ENCODE results near the gene PSME3IP1.

PSME3IP1 gene

DNA sequence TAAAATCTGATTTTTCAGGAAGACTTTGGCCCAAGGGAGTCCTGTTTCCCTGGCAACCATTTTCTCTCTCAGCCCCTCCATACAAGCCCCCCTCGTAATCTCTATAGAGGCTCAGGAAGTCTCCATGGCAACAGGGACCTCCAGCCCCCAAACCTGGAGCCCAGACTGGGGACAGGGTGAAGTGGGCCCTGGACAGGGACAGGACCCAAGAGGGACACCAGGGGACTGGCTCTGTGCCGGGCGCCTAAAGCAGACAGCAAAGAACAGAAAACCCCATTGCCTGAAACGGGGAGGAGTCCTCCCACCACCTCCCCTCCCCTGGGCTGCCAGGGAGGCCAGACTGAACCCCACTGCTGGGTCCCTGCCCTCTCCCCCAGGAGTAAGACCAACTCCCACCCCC is 52.8 kb downstream of the PSME3IP1 start:
- TF ChIP-seq NFIC (IDR thresholded peaks at IDR 0.05) (no peak), FOXM1 (IDR thresholded peaks at IDR 0.05; ENCODE audit: borderline replicate concordance, low read depth) (no peak), TEAD4 (IDR thresholded peaks at IDR 0.05) (no peak), YY1 (IDR thresholded peaks at IDR 0.05; ENCODE audit: low read depth) (no peak), CEBPB (IDR thresholded peaks at IDR 0.05) (no peak), ZBTB7A (IDR thresholded peaks at IDR 0.05; ENCODE audit: low read depth) (no peak), TCF12 (IDR thresholded peaks at IDR 0.05; ENCODE audit: low read depth) (no peak), TAF1 (IDR thresholded peaks at IDR 0.05; ENCODE audit: low read depth) (no peak), EP300 (IDR thresholded peaks at IDR 0.05; ENCODE audit: borderline replicate concordance) (no peak), CREB1 (IDR thresholded peaks at IDR 0.05; ENCODE audit: low read depth) (no peak), RAD21 (IDR thresholded peaks at IDR 0.05; ENCODE audit: low read depth) (no peak), EGR1 (IDR thresholded peaks at IDR 0.05) (no peak)
- TF ChIP-seq, protein P1, sequence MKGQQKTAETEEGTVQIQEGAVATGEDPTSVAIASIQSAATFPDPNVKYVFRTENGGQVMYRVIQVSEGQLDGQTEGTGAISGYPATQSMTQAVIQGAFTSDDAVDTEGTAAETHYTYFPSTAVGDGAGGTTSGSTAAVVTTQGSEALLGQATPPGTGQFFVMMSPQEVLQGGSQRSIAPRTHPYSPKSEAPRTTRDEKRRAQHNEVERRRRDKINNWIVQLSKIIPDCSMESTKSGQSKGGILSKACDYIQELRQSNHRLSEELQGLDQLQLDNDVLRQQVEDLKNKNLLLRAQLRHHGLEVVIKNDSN (IDR thresholded peaks at IDR 0.05), result no peak
- TF ChIP-seq, protein P2, sequence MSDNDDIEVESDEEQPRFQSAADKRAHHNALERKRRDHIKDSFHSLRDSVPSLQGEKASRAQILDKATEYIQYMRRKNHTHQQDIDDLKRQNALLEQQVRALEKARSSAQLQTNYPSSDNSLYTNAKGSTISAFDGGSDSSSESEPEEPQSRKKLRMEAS (IDR thresholded peaks at IDR 0.05), result no peak
- TF ChIP-seq, protein P3, sequence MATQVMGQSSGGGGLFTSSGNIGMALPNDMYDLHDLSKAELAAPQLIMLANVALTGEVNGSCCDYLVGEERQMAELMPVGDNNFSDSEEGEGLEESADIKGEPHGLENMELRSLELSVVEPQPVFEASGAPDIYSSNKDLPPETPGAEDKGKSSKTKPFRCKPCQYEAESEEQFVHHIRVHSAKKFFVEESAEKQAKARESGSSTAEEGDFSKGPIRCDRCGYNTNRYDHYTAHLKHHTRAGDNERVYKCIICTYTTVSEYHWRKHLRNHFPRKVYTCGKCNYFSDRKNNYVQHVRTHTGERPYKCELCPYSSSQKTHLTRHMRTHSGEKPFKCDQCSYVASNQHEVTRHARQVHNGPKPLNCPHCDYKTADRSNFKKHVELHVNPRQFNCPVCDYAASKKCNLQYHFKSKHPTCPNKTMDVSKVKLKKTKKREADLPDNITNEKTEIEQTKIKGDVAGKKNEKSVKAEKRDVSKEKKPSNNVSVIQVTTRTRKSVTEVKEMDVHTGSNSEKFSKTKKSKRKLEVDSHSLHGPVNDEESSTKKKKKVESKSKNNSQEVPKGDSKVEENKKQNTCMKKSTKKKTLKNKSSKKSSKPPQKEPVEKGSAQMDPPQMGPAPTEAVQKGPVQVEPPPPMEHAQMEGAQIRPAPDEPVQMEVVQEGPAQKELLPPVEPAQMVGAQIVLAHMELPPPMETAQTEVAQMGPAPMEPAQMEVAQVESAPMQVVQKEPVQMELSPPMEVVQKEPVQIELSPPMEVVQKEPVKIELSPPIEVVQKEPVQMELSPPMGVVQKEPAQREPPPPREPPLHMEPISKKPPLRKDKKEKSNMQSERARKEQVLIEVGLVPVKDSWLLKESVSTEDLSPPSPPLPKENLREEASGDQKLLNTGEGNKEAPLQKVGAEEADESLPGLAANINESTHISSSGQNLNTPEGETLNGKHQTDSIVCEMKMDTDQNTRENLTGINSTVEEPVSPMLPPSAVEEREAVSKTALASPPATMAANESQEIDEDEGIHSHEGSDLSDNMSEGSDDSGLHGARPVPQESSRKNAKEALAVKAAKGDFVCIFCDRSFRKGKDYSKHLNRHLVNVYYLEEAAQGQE (IDR thresholded peaks at IDR 0.05; ENCODE audit: low read depth), result no peak

DNA sequence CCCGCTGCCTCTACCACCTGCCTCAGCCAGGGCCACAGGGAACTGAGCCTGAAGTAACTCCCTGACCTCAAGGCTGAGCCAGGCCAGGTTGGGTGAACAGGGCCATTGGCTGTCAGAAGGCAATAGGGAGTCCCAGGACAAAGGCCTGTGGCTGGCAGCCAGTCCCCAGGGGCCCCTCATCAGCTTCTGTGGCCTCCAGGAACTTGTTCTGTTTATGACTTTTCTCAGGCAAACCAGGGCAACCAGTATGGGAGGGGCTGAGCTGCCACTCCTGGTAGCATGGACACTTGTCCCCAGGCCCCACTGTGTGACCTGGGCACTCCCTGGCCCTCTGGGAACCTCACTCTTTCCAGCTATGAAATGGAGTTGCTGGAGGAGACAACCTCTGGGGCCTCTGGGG is 53.4 kb downstream of the PSME3IP1 start:
- TF ChIP-seq, protein P3 (IDR thresholded peaks at IDR 0.05; ENCODE audit: low read depth), result no peak
- TF ChIP-seq EGR1 (IDR thresholded peaks at IDR 0.05), result no peak
- no peak for TF ChIP-seq ZBTB7A (IDR thresholded peaks at IDR 0.05; ENCODE audit: low read depth)
- no peak for TF ChIP-seq NFIC (IDR thresholded peaks at IDR 0.05)

DNA sequence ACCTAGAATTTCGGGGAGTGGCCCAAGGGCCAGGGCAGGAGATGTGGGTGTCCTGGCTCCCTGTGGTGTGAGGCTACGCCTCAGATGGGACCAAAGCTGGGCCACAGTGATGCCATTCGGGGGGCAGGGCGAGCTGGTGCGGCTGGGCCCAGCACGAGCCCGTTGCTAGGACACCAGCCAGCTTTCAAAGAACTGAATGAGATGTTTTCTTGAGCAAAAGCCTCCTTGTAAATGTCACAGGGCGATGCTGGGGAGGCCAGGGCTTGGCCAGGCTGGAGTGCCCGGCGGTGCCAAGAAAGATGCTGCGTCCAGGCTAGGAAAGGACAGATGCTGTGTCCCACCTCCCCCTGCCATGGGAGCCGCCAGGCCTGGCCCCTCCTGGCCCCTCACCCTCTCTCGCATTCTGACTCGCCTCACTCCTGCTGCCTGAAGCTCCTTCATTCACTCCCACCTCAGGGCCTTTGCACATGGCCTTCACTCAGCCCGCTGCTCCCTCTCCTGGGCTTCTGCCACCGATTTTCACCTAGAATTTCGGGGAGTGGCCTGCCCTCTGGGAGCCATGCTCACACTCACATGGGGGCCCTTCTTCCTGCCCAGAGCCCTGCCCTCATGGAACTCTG is 54.4 kb downstream of the PSME3IP1 start:
- TF ChIP-seq CEBPB (IDR thresholded peaks at IDR 0.05), result no peak
- TF ChIP-seq, protein P2 (IDR thresholded peaks at IDR 0.05), result no peak
- no peak for TF ChIP-seq CREB1 (IDR thresholded peaks at IDR 0.05; ENCODE audit: low read depth)
- TF ChIP-seq EGR1 (IDR thresholded peaks at IDR 0.05), result no peak
- TF ChIP-seq RAD21 (IDR thresholded peaks at IDR 0.05; ENCODE audit: low read depth), result no peak

DNA sequence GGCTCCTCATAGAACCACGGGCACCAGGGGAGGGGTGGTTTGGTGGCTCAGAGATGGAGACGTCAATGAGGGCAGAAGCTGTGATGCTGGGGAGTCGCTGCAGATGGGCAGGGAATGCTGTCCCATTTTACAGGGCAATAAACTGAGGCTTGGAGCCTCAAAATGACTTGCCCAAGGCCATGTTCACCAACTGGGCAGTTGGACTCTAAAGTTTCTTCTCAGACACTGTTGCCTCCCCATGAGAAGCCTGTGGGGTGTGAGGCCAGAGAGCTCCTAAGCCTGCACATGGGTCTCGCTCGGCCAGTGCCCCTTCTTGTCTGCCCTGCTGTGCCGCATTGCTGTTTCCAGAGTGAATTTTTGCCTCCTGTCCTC is 54.9 kb downstream of the PSME3IP1 start:
- TF ChIP-seq TCF12 (IDR thresholded peaks at IDR 0.05; ENCODE audit: low read depth) (no peak), TEAD4 (IDR thresholded peaks at IDR 0.05) (no peak), EGR1 (IDR thresholded peaks at IDR 0.05) (no peak), YY1 (IDR thresholded peaks at IDR 0.05; ENCODE audit: low read depth) (no peak)
- TF ChIP-seq, protein P1 (IDR thresholded peaks at IDR 0.05), result no peak

DNA sequence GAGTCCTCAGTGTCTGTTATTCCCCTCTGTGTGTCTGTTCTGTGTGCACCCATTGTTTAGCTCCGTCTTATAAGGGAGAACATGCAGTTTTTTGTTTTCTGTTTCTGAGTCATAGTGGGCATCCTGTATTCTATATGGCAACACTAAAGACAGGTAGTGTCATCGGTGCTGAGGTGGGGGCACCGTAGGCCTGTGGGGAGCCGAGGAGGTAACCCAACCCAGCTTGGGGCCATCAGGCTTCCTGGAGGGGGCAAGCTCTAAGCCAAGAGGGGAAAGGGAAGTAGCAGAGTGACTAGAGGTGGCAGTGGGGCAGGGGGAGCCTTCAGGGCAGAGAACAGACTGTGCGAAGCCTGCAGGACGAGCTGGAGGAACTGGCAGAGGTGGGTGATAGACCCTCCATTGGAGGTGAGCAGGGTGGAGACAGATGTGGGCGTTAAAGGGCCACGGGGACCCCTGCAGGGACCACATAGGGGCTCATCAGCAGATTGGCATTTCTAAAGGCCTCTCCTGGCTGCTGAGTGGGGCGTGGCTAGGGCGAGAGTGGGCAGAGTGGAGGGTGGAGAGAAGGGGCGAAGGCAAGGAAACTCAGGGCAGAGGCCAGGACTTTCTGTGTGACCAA is 57.0 kb downstream of the PSME3IP1 start:
- TF ChIP-seq RAD21 (IDR thresholded peaks at IDR 0.05; ENCODE audit: low read depth), result no peak
- no peak for TF ChIP-seq EP300 (IDR thresholded peaks at IDR 0.05; ENCODE audit: borderline replicate concordance)
- no peak for TF ChIP-seq CEBPB (IDR thresholded peaks at IDR 0.05)
- TF ChIP-seq YY1 (IDR thresholded peaks at IDR 0.05; ENCODE audit: low read depth), result no peak
- TF ChIP-seq, protein P1 (IDR thresholded peaks at IDR 0.05), result no peak
- TF ChIP-seq EGR1 (IDR thresholded peaks at IDR 0.05), result no peak
- TF ChIP-seq FOXM1 (IDR thresholded peaks at IDR 0.05; ENCODE audit: borderline replicate concordance, low read depth), result no peak
- no peak for TF ChIP-seq TEAD4 (IDR thresholded peaks at IDR 0.05)
- no peak for TF ChIP-seq CREB1 (IDR thresholded peaks at IDR 0.05; ENCODE audit: low read depth)
- TF ChIP-seq, protein P3 (IDR thresholded peaks at IDR 0.05; ENCODE audit: low read depth), result no peak
- TF ChIP-seq NFIC (IDR thresholded peaks at IDR 0.05), result no peak
- no peak for TF ChIP-seq TCF12 (IDR thresholded peaks at IDR 0.05; ENCODE audit: low read depth)
- TF ChIP-seq, protein P2 (IDR thresholded peaks at IDR 0.05), result no peak
- no peak for TF ChIP-seq ZBTB7A (IDR thresholded peaks at IDR 0.05; ENCODE audit: low read depth)
- no peak for TF ChIP-seq TAF1 (IDR thresholded peaks at IDR 0.05; ENCODE audit: low read depth)

Measured in Ishikawa (cell line).